GM10847 (cell line): ENCODE measurements around the gene FYB2.

Source experiments
- POLR2A ChIP-seq: IDR thresholded peaks from 2 replicates; pipeline ENCODE4 v1.6.1; 2011; ENCODE audit not compliant: insufficient read length; ENCODE audit errors: extremely low read depth

FYB2 gene

DNA sequence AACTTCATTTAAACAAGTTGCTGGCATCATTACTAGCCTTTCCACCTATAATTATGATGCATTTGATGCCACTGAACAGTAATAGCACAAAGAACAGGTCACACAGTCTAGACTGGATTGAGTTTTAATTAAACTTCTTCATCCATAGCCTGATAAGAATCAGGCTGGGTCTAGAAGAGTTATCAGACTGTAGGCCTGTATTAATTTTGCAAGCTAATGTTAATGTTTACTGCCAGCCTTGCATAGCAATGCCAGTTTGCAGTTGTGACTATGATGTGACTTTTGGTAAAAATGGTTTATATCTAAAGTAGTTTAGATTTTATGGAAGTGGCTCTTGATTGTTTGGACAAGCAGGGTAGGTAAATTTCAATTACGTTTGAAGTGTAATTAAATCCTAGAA lies 106.1 kb downstream of the FYB2 start:
- no peak for TF ChIP-seq POLR2A

DNA sequence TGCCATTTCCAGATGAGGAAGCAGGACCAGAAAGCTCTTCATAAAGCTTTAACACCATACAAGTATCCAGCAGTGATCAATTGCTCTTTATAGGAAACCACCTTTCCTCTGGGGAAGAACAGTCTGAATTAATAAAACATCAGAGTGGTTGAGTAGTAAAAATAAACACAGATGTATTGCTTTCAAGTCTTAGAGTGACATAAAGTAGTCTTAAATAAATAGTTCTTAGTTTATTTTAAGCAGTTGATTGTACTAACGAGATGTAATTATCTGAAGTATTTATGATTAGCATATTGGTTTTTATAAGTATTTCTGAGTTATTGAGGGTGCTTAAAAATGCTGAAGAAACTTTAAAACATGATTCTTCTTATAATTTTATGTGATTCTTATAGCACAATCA lies 107.1 kb downstream of the FYB2 start:
- TF ChIP-seq POLR2A, result no peak

DNA sequence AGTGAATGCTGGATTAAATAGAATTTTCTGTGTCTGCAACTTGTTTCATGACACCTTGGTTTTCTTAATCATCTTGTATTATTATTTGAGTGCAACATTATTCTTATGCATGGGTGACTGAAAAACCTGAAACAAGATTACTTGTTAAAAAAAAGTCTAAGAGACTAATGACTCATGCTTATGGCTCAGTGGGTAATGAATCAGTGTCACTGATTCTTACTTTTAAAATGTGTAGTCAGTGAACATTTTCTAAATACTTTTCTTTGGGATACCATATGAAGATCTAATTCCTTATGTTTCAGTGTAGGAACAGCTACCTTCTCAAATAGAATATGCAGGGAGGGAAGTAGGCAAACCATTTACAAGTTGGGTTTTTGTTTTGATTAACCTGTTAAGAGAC lies 108.6 kb downstream of the FYB2 start:
- no peak for TF ChIP-seq POLR2A

- TF ChIP-seq POLR2A, result no peak
Observed at GRCh38 chr1:56709995-56710394, 109.2 kb downstream of the FYB2 start.

DNA sequence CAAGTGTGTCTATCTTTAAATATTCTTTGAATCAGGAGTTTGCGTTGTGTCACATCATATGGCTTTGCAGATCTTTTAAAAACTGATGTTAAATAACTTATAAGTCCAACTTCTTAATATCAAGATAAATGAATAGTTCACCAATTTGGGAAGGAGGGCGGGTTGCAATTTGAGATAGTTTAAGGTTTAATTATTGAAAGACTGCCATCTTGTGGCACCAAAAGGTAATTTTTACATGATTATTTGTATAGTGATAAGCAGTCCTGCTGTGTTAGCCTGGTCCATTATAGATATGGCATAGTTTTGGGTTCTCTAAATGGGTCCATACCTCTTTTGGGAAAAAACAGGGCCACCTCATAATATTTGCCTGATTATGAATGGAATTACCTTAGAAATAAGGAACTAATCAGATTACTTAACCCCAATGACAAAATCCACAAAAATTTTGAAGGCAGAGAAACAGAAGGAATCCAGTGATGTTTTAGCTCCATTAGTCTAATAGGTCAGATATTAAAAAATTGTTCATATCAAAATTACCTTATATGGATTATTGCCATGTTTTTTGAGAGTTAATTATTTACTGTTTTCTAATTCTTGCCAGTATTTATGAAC lies 109.8 kb downstream of the FYB2 start:
- no peak for TF ChIP-seq POLR2A

DNA sequence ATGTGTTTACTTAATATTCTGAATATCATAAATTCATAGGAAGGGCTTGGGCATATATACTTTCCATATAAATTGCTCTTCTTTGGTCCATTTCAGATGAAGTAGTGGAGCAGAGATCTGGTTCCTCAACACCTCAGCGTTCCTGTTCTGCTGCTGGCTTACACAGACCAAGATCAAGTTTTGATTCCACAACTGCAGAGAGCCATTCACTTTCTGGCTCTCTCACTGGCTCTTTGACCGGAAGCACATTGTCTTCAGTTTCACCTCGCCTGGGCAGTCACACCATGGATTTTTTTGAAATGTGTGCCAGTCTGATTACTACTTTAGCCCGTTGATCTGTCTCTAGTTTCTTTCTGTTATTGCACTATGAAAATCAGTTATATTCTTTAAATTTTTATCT lies 111.8 kb downstream of the FYB2 start:
- no peak for TF ChIP-seq POLR2A

- TF ChIP-seq POLR2A, result no peak
Observed at GRCh38 chr1:56703747-56704146, 115.5 kb downstream of the FYB2 start.

GRCh38 chr1:56696663-56697062 lies 122.5 kb downstream of the FYB2 start:
- TF ChIP-seq POLR2A, result no peak

GRCh38 chr1:56688522-56689026 lies 130.6 kb downstream of the FYB2 start:
- no peak for TF ChIP-seq POLR2A

DNA sequence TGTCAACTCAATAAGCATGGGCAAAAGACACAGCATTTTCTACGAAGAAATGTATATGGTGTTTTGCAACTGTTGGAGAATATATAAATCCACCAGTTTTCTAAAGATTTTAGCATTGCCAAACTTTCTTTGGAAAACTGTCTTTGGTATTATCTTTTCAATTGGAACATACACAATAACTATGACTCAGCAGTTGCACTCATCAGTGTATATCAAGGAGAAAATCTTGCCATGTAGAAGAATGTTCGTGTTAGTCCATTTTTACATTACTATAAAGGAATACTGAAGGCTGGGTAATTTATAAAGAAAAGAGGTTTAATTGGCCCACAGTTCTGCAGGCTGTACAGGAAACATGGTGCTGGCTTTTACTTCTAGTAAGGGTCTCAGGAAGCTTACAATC lies 133.0 kb downstream of the FYB2 start:
- no peak for TF ChIP-seq POLR2A

DNA sequence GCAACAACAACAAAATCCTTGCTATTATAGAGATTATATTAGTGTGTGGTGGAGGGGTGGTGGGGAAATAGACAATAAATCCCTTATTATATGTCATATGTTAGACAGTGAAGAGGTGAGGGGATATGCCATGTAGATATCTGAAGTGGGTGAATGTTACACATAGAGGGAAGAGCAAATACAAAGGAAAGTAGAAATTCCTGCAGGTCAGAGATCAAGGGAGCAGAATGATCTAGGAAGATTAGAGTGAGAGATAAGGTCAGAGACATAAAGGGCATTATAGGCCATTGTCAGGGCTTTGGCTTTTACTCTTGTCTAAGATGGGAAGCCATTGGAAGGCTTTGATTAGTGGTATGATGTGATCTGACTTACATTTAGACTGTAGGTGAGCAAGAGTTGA lies 135.6 kb downstream of the FYB2 start:
- no peak for TF ChIP-seq POLR2A

DNA sequence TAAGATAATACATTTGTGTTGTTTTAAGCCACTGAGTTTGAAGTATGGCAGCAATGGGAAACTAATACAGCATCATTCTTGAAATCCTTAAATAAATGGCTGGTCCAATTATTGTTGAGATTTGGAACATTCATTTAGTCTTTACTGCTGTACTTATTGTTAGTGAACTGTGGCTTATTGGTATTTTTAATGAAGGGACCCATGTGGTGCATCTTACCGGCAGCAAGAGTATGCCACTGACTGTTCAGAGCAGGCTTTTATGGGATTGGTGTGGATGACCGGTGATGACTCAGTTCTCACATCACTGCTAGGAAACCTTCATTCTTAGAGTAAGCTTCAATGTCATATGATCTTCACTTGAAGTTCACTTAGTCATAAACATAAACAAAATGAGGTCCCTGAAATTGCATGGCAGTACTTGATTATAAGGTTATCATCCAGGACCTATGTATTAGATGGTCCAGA lies 142.6 kb downstream of the FYB2 start:
- no peak for TF ChIP-seq POLR2A

DNA sequence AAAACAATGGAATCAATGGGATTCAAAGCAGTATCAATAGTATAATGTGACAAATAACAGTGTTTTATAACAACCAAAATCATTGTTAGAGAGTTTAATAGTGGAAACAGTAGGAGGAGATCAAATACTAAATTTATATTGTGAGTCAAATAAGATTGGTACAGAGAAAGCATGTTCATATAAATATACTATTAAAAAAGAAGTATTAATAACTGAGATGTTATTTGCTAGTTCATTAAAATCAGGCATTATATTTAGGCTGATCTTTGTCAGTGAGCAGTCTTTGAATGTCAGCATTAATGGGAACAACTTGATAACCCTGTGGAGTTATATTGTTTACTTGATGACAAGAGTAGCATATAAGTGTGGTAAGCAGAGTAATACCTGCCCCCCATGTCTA lies 143.4 kb downstream of the FYB2 start:
- TF ChIP-seq POLR2A, result no peak

DNA sequence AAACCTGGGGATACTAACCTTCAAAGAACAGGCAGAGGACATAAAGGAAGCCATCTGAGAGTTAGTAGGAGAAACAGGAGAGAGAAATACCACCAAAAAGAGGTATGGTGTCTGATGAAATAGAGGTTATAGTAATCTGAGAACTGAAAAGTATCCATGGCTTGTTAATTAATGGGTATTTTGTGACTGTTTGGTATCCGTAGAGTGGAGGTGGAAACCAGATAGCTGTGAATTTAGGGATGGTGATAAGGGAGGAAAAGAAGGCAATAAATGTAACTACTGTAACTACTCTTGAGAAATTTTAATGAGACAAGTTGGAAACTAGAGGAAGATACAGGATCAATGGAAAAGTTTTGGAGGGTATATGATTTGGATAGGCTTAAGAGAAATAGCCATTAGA lies 146.6 kb downstream of the FYB2 start:
- TF ChIP-seq POLR2A, result no peak

- no peak for TF ChIP-seq POLR2A
Observed at GRCh38 chr1:56671542-56671941, 147.7 kb downstream of the FYB2 start.

DNA sequence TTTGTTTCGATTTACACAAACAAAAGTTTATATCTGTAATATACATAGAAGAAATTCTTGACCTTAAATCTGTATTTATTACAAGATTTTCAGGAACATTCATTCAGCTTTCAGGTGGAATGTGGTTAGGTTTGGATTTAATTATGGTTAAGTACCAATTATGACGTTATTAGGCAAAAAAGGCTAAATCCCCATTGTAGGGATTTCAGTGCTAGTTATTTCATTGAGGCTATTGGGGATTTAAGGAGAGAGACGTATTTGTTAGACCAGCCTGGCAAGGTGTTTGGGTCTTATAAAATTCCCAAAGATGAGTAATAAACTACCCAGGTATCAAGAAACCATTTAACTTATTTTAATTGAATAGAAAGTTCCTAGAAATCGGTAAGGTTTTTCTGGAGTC lies 148.1 kb downstream of the FYB2 start:
- TF ChIP-seq POLR2A, result no peak

- no peak for TF ChIP-seq POLR2A
Observed at GRCh38 chr1:56670350-56670749, 148.9 kb downstream of the FYB2 start.
